GM12865 (cell line): ENCODE data around the gene FBH1.

ENCODE experiments used
- DNase-seq: peaks from one replicate; pipeline ENCODE4 v3.0.0; 2010; ENCODE audit warnings: low read depth
- H3K4me3 ChIP-seq: 2 replicates; pipeline ENCODE4 v1.5.1; 2011; ENCODE audit warnings: mild to moderate bottlenecking, low read depth, low read length, control low read depth
- TF ChIP-seq, protein P1 (sequence below): IDR thresholded peaks from 2 replicates; pipeline ENCODE4 v1.5.1; 2011; ENCODE audit warnings: low read length, control low read depth, low read depth, inconsistent platforms; ENCODE audit not compliant: insufficient read depth; ENCODE audit errors: missing control alignments

FBH1 gene

DNA sequence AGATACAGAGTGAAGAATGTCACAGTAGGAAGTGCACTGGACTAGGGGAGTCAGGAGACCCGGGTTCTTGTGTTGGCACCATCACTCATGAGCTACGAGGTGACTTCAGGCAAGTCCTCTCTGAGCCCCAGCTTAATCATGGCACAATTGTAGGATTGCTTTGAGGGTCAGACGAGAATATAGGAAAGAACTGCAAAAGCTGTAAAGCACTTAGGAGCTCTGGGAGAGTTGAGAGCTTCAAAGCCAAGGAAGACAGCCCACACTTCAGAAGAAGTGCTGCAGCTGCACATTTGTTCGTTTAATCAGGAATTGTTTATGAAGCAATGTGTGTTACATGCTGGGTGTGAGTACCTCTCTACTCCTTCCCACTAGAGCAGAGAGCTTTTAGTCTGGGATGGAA, 4.4 kb downstream of the FBH1 start:
- H3K4me3 ChIP-seq: no peak overlapping the region
- no peak for DNase-seq
- TF ChIP-seq, protein P1, sequence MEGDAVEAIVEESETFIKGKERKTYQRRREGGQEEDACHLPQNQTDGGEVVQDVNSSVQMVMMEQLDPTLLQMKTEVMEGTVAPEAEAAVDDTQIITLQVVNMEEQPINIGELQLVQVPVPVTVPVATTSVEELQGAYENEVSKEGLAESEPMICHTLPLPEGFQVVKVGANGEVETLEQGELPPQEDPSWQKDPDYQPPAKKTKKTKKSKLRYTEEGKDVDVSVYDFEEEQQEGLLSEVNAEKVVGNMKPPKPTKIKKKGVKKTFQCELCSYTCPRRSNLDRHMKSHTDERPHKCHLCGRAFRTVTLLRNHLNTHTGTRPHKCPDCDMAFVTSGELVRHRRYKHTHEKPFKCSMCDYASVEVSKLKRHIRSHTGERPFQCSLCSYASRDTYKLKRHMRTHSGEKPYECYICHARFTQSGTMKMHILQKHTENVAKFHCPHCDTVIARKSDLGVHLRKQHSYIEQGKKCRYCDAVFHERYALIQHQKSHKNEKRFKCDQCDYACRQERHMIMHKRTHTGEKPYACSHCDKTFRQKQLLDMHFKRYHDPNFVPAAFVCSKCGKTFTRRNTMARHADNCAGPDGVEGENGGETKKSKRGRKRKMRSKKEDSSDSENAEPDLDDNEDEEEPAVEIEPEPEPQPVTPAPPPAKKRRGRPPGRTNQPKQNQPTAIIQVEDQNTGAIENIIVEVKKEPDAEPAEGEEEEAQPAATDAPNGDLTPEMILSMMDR: no peak

DNA sequence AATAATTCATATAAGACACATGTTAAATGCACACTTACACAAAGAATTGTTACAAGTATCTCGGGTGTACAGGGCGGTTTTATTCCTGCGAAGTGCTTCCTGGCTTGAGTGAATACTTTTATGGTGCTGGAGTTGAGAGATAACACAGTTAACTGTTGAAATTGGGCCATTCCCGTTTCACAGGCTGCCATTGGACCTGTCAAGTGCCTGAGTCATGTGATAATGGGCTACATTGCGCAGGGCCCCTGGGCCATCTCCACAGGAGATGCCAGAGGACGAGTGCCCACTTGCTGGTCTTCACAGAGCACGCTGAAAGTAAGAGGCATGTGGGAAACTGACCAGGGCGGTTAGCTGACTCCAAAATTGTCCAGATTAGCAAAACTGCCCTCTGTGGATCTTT, 4.8 kb downstream of the FBH1 start:
- no peak for DNase-seq
- TF ChIP-seq, protein P1: no peak
- H3K4me3 ChIP-seq: no peak overlapping the region

DNA sequence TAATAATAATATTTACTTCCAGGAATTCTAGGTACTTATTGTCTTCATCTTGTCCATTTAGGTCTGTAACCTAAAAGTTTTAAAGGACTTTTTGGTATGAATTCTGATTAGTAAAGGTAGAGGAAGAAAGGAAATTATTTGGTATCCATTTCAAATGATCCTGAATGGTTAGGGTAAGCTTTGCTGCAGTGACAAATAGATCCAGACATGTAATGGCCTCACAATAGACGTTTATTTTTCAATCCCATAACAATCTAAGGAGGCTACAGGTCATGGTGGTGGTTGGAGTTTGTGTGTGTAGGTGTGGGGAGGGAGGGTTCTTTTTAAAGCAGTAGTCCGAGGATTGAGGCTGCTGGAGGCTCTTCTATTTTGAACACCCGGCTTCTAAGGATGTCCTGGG, 5.3 kb downstream of the FBH1 start:
- TF ChIP-seq, protein P1: no peak
- no peak for DNase-seq

DNA sequence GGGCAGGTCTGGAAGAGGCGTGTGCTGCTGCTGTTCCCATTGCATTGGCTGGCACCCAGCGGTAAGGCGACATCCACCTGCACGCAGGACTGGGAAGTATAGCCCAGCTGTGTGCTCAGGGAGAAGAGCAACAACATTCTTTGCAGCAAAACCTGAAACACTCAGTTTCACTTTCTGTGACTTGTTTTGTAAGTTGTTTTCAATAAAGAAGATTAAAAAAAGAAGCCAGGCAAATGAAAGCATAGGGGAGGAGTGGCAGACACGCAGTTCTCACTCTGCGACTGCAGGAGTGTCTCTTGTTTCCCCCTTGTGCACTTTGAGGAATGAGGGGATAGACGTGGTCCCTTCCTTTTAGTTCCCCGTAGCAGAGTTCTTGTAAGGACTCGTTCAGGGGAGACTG, 5.8 kb downstream of the FBH1 start:
- TF ChIP-seq, protein P1: no peak
- peak overlapping the region; percentile 15 for H3K4me3 ChIP-seq
- DNase-seq: peak; percentile 81

More for the DNA sequence above, 5.3 kb downstream of the FBH1 start:
- H3K4me3 ChIP-seq: peak overlapping the region; percentile 15; the same call in 1 of the 2 replicates

DNA sequence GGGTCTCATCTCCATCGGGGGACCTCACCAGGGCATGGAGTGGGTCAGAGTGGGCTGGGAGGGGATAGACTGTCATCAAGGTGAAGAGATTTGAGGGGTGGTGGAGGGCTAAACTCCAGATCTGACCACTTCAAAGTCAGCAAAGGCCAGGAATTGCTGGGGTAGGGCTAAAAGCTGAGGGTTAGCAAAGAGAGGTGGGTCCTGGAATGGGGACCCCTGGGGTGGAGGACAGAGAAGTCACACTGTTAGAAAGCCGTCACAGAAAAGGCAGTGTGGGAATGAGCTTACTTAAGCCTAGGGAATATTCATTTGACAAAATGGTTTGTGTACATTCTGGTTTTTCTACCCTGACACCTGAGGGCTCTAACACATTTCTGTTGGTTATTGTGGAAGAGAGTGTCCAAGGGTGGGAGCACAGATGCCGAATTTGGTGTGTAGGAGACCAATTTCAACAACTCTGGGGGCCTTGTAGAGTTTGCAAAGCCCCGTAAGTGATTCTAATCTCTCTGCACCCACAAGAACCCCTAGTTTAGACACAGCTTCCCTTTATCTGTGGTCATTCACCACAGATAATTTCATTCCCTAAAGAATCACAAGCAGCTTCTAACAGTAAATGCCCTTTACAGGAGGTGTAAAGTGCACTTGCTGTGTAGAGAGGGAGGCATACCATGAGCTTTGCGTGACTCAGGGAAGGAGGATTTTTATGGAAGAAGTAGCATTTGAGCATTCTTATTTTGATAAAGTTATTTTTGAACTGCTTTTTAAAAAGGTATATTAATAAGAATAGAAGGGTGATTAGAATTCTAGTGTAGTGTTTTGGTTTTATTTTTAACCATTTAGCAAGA, 6.4 kb downstream of the FBH1 start:
- H3K4me3 ChIP-seq: peak overlapping the region; percentile 15
- TF ChIP-seq, protein P1: no peak
- no peak for DNase-seq

DNA sequence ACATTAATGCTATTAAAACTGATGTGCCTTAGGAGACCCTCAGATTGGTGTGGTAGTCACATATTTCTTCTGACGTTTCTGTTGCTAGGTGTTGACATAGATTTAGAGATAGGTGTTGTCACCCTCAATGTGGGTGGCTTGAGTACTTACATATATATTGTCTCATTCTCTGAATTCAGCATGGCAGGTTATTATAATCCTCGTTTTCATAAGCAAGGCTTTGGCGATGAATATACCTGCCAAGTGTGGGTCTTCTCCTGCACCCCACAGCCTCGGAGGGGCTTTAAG, 7.0 kb downstream of the FBH1 start:
- no peak overlapping the region for H3K4me3 ChIP-seq
- TF ChIP-seq, protein P1: no peak
- no peak for DNase-seq

DNA sequence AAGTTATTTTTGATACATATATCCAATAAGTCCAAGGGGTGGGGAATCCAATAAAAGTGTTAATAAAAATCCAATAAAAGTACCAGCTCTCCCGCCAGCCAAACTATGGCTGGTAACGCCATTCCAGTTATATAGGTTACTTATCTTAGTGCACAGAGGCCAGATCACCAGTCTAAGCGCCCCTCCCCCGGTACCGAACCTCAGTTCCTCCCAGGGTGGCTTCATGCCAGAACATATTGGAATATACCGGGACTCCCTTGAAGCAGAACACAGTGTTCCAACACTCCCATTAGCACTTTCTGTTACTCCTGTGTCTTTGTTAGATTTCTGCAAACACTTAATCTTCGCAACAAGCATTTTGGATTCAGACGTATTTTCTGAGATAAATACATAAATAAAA, 7.5 kb downstream of the FBH1 start:
- TF ChIP-seq, protein P1: no peak
- no peak overlapping the region for H3K4me3 ChIP-seq
- no peak for DNase-seq
